ENCODE results near the gene TMEM38A.
"Not testable (repeated sequence)": the region's sequence is repeated elsewhere in the genome, so short reads cannot be mapped to it uniquely, and the experiment has no call there.

Gene TMEM38A

GRCh38 chr19:16627193-16627927, 33.6 kb upstream of the TMEM38A start:
- no peaks in the 10 kb centered on the region for H3K9me3 Mint-ChIP-seq
- peak overlapping the region; percentile 96 to 97 for H3K4me3 Mint-ChIP-seq
- H3K27ac Mint-ChIP-seq = peak overlapping the region; percentile 95 to 99
- H3K4me1 Mint-ChIP-seq = peaks cover 61% of the 10 kb centered on the region
- DNase-seq (peak; percentile 34 to 38), ATAC-seq (no peak)
- no peaks in the 10 kb centered on the region for H3K27me3 Mint-ChIP-seq

DNA sequence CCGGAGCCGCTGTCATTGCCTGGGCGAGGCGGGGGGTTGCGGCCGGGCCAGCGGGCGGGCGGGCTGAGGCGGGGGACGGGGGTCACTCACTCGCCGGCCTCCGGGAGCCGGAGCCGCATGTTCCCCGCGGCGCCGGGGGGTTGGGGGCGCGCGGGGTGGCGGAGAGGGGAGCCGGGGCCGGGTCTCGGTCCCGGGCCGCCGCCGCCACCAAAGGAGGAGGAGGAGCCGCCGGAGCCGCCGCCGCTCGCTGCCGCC, 33.1 kb upstream of the TMEM38A start:
- no peaks in the 10 kb centered on the region for H3K9me3 Mint-ChIP-seq
- peaks cover 58% of the 10 kb centered on the region for H3K4me1 Mint-ChIP-seq
- H3K27me3 Mint-ChIP-seq = no peaks in the 10 kb centered on the region
- ATAC-seq (no peak), DNase-seq (no peak)
- H3K4me3 Mint-ChIP-seq = peak overlapping the region; percentile 99
- H3K27ac Mint-ChIP-seq = no peak overlapping the region

- Mint-ChIP-seq H3K4me1 (peaks cover 57% of the 10 kb centered on the region), H3K9me3 (no peaks in the 10 kb centered on the region), H3K27ac (peak within 1 kb of the TSS; percentile 100), H3K27me3 (no peaks in the 10 kb centered on the region), H3K4me3 (peak within 1 kb of the TSS; percentile 99)
- DNase-seq = peak; percentile 93 to 95
- ATAC-seq = peak; percentile 94
Measured at GRCh38 chr19:16628183-16628983, 32.6 kb upstream of the TMEM38A start, which contains the start of gene MED26. Gene MED26, minus strand, starts transcription at chr19:16628204. Its CDS starts 261 bp downstream, at chr19:16627943.

- ATAC-seq (peak; percentile 31), DNase-seq (peak in 1 of 2 donors; percentile 5)
- Mint-ChIP-seq H3K9me3 (no peaks in the 10 kb centered on the region), H3K27ac (peak overlapping the region; percentile 100), H3K4me3 (peak overlapping the region; percentile 99), H3K4me1 (peaks cover 50% of the 10 kb centered on the region), H3K27me3 (no peaks in the 10 kb centered on the region)
Measured at GRCh38 chr19:16628984-16629691, 31.8 kb upstream of the TMEM38A start.

DNA sequence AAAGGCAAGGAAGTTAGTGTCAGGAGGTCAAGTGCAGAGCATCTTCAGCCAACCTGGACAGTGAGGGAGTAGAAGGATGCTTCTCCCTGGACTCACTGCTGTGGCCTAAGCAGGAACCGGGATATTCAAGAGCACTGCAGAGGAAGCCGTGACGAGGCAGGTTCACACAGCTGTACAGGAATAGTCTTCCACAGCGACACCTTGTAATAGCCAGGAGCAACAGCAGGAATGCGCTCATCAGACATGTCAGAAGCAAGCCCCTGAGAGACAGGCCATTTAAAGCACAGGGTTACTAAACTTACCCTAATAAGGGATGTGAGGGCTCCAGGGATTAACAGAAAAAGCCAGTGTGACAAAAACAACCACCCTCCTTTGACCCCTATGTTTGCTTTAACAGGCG, 29.5 kb upstream of the TMEM38A start:
- DNase-seq = no peak
- ATAC-seq = no peak
- H3K27ac Mint-ChIP-seq = peak overlapping the region; percentile 46 to 48
- H3K4me3 Mint-ChIP-seq = no peak overlapping the region
- peaks cover 27% of the 10 kb centered on the region for H3K4me1 Mint-ChIP-seq
- H3K9me3 Mint-ChIP-seq = no peaks in the 10 kb centered on the region
- H3K27me3 Mint-ChIP-seq = no peaks in the 10 kb centered on the region

GRCh38 chr19:16637535-16637934, 23.4 kb upstream of the TMEM38A start:
- Mint-ChIP-seq H3K27ac (peak overlapping the region in 1 of 2 donors; percentile 42), H3K4me1 (peaks cover 23% of the 10 kb centered on the region), H3K27me3 (no peaks in the 10 kb centered on the region), H3K4me3 (no peak overlapping the region), H3K9me3 (no peaks in the 10 kb centered on the region)
- no peak for DNase-seq
- no peak for ATAC-seq

DNA sequence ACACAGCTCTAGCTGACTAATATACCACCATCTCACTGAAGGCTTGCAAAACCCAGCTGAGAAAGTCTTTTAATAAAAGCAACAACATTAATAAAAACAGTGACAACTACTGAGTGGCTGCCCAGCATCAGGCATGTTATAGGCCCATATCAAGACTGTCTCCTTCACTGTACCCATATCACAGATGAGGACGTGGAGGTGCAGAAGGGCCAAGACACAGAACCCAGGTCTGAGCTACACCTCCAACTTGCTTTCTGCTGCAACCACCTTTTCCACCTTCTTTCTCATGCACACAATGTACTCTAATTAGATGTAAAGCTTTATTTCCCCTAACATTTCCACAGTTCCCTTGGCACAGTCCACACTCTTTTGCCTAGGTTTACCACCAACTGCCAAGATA, 22.3 kb upstream of the TMEM38A start:
- Mint-ChIP-seq H3K4me3 (no peak overlapping the region), H3K9me3 (no peaks in the 10 kb centered on the region), H3K27me3 (no peaks in the 10 kb centered on the region), H3K4me1 (peaks cover 23% of the 10 kb centered on the region), H3K27ac (peak overlapping the region in 1 of 2 donors; percentile 80)
- DNase-seq (no peak), ATAC-seq (no peak)

DNA sequence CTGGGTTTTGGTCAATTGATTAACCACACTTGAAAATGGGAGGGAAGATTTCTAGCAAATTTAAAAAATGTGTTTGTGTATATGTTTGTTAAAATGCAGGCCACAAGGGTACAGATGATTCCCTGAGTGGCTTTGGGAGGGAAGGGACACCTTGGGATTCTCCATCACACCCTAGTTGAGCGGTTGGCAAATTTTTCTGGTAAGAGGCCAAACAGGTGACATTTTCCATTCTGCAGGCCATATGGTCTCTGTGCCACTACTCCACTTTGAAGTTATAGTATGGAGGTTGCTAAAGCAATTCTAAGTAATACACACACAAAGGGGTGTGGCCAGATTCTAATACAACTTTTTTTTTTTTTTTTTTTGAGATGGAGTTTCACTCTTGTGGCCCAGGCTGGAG, 20.0 kb upstream of the TMEM38A start:
- no peaks in the 10 kb centered on the region for H3K27me3 Mint-ChIP-seq
- no peaks in the 10 kb centered on the region for H3K9me3 Mint-ChIP-seq
- no peak for DNase-seq
- no peak overlapping the region for H3K27ac Mint-ChIP-seq
- ATAC-seq = no peak
- H3K4me1 Mint-ChIP-seq = peaks cover 27% of the 10 kb centered on the region
- H3K4me3 Mint-ChIP-seq = no peak overlapping the region

DNA sequence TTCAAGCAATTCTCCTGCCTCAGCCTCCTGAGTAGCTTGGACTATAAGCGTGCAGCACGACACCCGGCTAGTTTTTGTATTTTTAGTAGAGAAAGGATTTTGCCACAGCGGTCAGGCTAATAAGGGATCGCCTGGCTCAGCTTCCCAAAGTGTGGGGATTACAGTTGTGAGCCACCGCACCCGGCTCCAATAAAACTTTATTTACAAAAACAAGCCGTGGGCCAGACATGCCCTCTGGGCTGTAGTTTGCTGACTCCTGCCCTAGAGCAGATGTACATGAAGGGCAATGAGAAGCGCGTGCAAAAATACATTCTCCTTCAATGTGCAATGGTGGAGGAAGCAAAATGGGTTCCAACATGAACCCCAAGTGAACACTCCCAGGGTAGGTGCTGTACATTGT, 19.2 kb upstream of the TMEM38A start:
- Mint-ChIP-seq H3K27me3 (no peaks in the 10 kb centered on the region), H3K27ac (no peak overlapping the region), H3K4me3 (no peak overlapping the region), H3K4me1 (peaks cover 27% of the 10 kb centered on the region), H3K9me3 (no peaks in the 10 kb centered on the region)
- DNase-seq (no peak), ATAC-seq (no peak)

DNA sequence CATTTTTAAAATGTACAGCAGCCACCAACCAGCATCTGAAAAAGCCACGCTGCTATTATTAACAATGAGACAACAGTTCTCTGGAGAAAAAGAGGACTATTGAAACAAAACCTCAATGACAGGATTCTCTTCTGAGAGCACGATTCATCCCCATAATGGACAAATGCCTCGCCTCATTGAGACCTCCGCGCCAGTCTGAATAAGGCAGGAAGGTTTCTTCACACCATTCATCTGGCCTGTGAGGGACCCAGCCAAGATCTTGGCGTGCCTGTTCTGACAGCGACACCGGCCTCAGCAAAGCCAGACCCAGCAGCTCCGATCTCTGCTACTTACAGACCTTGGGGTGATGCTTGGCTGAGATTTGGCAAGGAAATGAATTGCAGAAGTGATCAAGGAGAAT, 15.8 kb upstream of the TMEM38A start:
- ATAC-seq (no peak), DNase-seq (no peak)
- H3K27ac Mint-ChIP-seq = no peak overlapping the region
- H3K4me1 Mint-ChIP-seq = peaks cover 13% of the 10 kb centered on the region
- no peaks in the 10 kb centered on the region for H3K9me3 Mint-ChIP-seq
- H3K27me3 Mint-ChIP-seq = no peaks in the 10 kb centered on the region
- H3K4me3 Mint-ChIP-seq = no peak overlapping the region

GRCh38 chr19:16649734-16650133, 11.2 kb upstream of the TMEM38A start:
- H3K4me3 Mint-ChIP-seq = no peak overlapping the region

GRCh38 chr19:16650821-16651220, 10.1 kb upstream of the TMEM38A start:
- H3K27me3 Mint-ChIP-seq = no peaks in the 10 kb centered on the region
- DNase-seq = no peak
- no peaks in the 10 kb centered on the region for H3K4me1 Mint-ChIP-seq
- H3K27ac Mint-ChIP-seq = no peak overlapping the region
- H3K4me3 Mint-ChIP-seq = no peak overlapping the region
- H3K9me3 Mint-ChIP-seq = no peaks in the 10 kb centered on the region
- ATAC-seq = no peak

More at GRCh38 chr19:16649734-16650133, 11.2 kb upstream of the TMEM38A start:
- no peaks in the 10 kb centered on the region for H3K27me3 Mint-ChIP-seq
- H3K4me1 Mint-ChIP-seq = peaks cover under 1% of the 10 kb centered on the region
- H3K9me3 Mint-ChIP-seq = no peaks in the 10 kb centered on the region
- ATAC-seq (no peak), DNase-seq (no peak)
- peak overlapping the region in 1 of 2 donors; percentile 69 for H3K27ac Mint-ChIP-seq

DNA sequence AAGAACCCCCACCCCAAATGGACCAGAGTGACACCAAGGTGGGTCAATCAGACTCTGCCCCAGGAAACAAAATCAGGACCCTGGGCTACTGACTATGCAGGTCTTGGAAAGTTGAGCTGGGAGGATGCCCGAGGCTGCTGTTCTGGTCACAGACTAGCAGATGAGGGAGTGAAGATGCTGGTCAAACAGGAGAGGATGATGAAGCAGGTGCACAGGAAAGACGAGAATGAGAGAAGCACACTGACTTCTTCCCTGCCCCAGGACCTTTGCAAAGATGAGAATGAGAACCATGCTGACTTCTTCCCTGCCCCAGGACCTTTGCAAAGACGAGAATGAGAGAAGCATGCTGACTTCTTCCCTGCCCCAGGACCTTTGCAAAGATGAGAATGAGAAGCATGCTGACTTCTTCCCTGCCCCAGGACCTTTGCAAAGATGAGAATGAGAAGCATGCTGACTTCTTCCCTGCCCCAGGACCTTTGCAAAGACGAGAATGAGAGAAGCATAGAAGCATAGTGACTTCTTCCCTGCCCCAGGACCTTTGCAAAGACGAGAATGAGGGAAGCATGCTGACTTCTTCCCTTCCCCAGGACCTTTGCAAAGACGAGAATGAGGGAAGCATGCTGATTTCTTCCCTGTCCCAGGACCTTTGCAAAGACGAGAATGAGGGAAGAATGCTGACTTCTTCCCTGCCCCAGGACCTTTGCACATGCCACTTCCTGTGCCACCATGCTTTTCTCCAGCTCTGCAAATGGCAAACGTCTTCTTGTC, 9.3 kb upstream of the TMEM38A start:
- ATAC-seq, H3K4me3 Mint-ChIP-seq, H3K9me3 Mint-ChIP-seq, H3K27ac Mint-ChIP-seq, DNase-seq, H3K27me3 Mint-ChIP-seq, H3K4me1 Mint-ChIP-seq: not testable (repeated sequence)

- Mint-ChIP-seq H3K4me1 (peaks cover 17% of the 10 kb centered on the region), H3K27me3 (no peaks in the 10 kb centered on the region), H3K27ac (no peak overlapping the region), H3K9me3 (no peaks in the 10 kb centered on the region), H3K4me3 (no peak overlapping the region)
- no peak for ATAC-seq
- no peak for DNase-seq
Measured at GRCh38 chr19:16652854-16653253, 8.1 kb upstream of the TMEM38A start.

DNA sequence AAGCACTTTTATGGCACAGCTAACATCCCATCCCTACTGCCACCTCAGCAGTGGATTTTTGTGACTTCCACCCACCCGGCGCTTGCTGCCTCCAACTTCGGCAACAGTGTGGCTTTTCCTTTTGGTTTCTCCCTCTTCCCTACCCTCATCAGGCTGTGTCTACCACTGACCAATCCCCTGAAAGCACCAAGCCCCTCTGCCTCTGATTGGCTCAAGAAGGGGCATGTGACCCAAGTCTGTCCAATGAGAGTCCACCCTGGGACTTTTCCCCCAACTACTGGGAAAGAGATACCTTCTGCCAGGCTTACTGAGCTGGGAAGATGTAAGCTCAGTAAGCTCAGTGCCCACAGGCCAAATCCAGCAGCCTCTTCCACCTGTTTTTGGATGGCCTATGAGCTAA, 6.8 kb upstream of the TMEM38A start:
- H3K27ac Mint-ChIP-seq = no peak overlapping the region
- H3K9me3 Mint-ChIP-seq = no peaks in the 10 kb centered on the region
- no peak overlapping the region for H3K4me3 Mint-ChIP-seq
- DNase-seq (no peak), ATAC-seq (no peak)
- H3K4me1 Mint-ChIP-seq = peaks cover 30% of the 10 kb centered on the region
- no peaks in the 10 kb centered on the region for H3K27me3 Mint-ChIP-seq

Data from stimulated activated naive CD8-positive, alpha-beta T cell treated with anti-CD3 and anti-CD28 coated beads, Interleukin-15, amount 100 ng/mL, for 72 hours (primary cell).